ENCODE results near the gene SEMA4B. TPM values are rescaled to one million over a fixed set of nuclear protein-coding genes. Genes with fewer than 3 reads are reported as not detected.

The SEMA4B gene, protein sequence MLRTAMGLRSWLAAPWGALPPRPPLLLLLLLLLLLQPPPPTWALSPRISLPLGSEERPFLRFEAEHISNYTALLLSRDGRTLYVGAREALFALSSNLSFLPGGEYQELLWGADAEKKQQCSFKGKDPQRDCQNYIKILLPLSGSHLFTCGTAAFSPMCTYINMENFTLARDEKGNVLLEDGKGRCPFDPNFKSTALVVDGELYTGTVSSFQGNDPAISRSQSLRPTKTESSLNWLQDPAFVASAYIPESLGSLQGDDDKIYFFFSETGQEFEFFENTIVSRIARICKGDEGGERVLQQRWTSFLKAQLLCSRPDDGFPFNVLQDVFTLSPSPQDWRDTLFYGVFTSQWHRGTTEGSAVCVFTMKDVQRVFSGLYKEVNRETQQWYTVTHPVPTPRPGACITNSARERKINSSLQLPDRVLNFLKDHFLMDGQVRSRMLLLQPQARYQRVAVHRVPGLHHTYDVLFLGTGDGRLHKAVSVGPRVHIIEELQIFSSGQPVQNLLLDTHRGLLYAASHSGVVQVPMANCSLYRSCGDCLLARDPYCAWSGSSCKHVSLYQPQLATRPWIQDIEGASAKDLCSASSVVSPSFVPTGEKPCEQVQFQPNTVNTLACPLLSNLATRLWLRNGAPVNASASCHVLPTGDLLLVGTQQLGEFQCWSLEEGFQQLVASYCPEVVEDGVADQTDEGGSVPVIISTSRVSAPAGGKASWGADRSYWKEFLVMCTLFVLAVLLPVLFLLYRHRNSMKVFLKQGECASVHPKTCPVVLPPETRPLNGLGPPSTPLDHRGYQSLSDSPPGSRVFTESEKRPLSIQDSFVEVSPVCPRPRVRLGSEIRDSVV
- total RNA-seq, result 36.4 and 41.9 TPM in 2 replicates
- long read RNA-seq, partial matches to known transcripts, result 4 of 5 reads
- long read RNA-seq, other reads (novel, unspliced or antisense), result 0 of 5 reads

DNA sequence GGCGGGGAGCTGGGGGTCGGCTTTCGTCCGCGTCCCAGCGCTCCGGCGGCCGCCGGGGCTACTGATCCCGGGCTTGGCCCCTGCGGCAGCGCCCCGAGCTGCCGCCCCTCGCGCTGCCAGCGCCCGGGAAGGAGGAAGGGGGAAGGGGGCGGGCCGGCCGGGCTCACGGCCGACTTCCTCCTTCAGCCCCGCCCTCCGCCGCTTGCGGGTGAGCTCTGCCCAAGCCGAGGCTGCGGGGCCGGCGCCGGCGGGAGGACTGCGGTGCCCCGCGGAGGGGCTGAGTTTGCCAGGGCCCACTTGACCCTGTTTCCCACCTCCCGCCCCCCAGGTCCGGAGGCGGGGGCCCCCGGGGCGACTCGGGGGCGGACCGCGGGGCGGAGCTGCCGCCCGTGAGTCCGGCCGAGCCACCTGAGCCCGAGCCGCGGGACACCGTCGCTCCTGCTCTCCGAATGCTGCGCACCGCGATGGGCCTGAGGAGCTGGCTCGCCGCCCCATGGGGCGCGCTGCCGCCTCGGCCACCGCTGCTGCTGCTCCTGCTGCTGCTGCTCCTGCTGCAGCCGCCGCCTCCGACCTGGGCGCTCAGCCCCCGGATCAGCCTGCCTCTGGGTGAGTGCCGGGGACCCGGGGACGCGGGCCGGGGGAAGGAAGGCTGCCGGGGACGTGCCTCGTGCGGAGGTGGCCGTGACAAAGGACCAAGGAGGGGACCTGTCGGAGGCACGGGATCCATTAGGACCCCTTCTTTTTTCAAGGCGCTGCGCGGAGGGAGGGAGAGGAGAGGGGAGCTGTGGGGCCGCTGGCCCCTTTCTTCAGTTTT is at the start of gene SEMA4B:
SEMA4B (plus strand) TSS at position 201 of the 814 bp plus-strand sequence; CDS start at position 450, 249 bp downstream.
- Mint-ChIP-seq H3K9me3 (ENCODE audit: low read depth) (no peaks in the 10 kb centered on the region), H3K4me3 (ENCODE audit: low read depth) (peak within 1 kb of the TSS; percentile 84), H3K27me3 (no peaks in the 10 kb centered on the region), H3K4me1 (ENCODE audit: low read depth) (peaks cover 7% of the 10 kb centered on the region), H3K27ac (peak within 1 kb of the TSS; percentile 91), H3K36me3 (ENCODE audit: insufficient read depth) (no peaks in the 10 kb centered on the region)
- TF ChIP-seq, protein P1, sequence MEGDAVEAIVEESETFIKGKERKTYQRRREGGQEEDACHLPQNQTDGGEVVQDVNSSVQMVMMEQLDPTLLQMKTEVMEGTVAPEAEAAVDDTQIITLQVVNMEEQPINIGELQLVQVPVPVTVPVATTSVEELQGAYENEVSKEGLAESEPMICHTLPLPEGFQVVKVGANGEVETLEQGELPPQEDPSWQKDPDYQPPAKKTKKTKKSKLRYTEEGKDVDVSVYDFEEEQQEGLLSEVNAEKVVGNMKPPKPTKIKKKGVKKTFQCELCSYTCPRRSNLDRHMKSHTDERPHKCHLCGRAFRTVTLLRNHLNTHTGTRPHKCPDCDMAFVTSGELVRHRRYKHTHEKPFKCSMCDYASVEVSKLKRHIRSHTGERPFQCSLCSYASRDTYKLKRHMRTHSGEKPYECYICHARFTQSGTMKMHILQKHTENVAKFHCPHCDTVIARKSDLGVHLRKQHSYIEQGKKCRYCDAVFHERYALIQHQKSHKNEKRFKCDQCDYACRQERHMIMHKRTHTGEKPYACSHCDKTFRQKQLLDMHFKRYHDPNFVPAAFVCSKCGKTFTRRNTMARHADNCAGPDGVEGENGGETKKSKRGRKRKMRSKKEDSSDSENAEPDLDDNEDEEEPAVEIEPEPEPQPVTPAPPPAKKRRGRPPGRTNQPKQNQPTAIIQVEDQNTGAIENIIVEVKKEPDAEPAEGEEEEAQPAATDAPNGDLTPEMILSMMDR (IDR thresholded peaks at IDR 0.05; ENCODE audit: unreplicated experiment), result no peak
- peak; percentile 77 for DNase-seq (ENCODE audit: low spot score, unreplicated experiment)

DNA sequence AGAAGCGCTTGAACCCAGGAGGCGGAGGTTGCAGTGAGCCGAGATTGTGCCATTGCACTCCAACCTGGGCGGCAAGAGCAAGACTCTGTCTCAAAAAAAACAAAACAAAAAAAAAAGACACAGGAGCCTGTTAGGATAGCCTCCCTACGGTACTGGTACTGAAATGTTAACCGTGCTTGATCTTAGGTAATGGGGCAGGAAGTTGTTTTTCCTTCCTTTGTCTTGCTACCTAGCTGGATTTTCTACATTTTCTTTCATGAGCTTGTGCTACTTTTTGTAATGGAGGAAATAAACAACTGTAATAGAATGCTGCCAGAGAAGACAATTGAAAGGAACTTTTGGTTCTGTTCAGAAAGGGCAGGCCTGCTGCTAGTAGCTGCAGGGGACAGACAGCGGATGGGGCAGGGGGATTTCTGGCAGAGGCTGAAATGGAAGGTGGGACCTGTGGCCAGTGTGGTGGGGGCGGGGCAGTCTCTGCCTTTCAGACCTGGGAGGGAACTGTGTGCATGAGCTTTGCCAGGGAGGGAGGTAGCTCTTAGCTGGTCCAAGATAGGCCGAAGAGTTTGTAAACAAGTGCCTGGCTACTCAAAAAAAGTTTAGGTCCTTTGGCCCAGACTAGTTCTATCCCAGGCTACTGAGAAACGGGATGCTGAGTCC is 49.0 kb upstream of the SEMA4B start:
- H3K4me1 Mint-ChIP-seq (ENCODE audit: low read depth), result peaks cover 19% of the 10 kb centered on the region
- H3K27ac Mint-ChIP-seq, result peak overlapping the region; percentile 54
- no peaks in the 10 kb centered on the region for H3K36me3 Mint-ChIP-seq (ENCODE audit: insufficient read depth)

DNA sequence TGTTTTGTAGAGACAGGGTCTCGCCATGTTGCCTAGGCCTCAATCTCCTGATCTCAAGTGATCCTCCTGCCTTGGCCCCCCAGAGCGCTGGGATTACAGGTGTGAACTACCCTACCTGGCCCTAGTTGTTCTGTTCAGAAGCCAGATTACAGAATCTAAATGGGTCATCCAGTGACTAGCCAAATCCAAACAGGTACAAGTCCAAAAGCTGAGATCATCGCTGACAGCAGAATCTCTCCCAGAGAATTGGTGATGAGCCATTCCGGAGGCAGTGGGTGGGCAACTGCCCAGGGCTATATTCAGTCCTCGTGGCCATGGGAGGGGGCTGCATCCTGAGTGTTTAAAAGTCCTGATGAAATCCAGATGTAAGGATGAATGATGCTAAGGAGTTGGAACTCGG is 47.5 kb upstream of the SEMA4B start:
- DNase-seq (ENCODE audit: low spot score, unreplicated experiment), result no peak
- Mint-ChIP-seq H3K27me3 (no peaks in the 10 kb centered on the region), H3K36me3 (ENCODE audit: insufficient read depth) (no peaks in the 10 kb centered on the region), H3K9me3 (ENCODE audit: low read depth) (no peaks in the 10 kb centered on the region), H3K4me1 (ENCODE audit: low read depth) (peaks cover 25% of the 10 kb centered on the region), H3K4me3 (ENCODE audit: low read depth) (no peak overlapping the region), H3K27ac (no peak overlapping the region)
- TF ChIP-seq, protein P1 (IDR thresholded peaks at IDR 0.05; ENCODE audit: unreplicated experiment), result no peak

More for the DNA sequence above, 49.0 kb upstream of the SEMA4B start:
- TF ChIP-seq, protein P1 (IDR thresholded peaks at IDR 0.05; ENCODE audit: unreplicated experiment), result no peak
- no peak for DNase-seq (ENCODE audit: low spot score, unreplicated experiment)
- Mint-ChIP-seq H3K9me3 (ENCODE audit: low read depth) (no peaks in the 10 kb centered on the region), H3K27me3 (no peaks in the 10 kb centered on the region), H3K4me3 (ENCODE audit: low read depth) (no peak overlapping the region)

DNA sequence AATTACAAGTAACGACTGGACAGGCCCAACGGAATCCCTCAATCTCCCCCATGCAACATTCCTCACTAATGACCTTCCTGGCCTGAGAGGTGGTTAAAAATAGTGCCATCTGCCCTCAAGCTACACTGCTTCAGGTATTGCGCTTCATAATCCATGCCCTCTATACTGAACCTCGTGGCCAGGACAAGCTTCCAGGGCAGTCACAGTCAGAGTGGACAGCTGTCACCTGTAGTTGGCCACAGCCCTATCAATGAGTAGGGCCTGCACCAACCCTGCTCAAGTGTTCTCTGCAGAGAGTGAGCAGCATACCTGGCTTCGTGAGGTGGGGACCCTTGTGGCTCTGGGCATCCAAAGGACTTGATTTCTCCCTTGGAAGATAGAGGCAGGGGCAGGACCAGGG is 46.9 kb upstream of the SEMA4B start:
- no peaks in the 10 kb centered on the region for H3K27me3 Mint-ChIP-seq
- no peak overlapping the region for H3K27ac Mint-ChIP-seq
- H3K9me3 Mint-ChIP-seq (ENCODE audit: low read depth), result no peaks in the 10 kb centered on the region
- H3K4me3 Mint-ChIP-seq (ENCODE audit: low read depth), result no peak overlapping the region
- peaks cover 22% of the 10 kb centered on the region for H3K4me1 Mint-ChIP-seq (ENCODE audit: low read depth)
- no peak for DNase-seq (ENCODE audit: low spot score, unreplicated experiment)
- TF ChIP-seq, protein P1 (IDR thresholded peaks at IDR 0.05; ENCODE audit: unreplicated experiment), result no peak
- H3K36me3 Mint-ChIP-seq (ENCODE audit: insufficient read depth), result no peaks in the 10 kb centered on the region

All from progenitor cell of endocrine pancreas (in vitro differentiated cells).